H9 (cell line): ENCODE measurements around the gene EXOC5. TPM values are rescaled to one million over a fixed set of nuclear protein-coding genes. Genes with fewer than 3 reads are reported as not detected.
"Not testable (repeated sequence)": the region's sequence is repeated elsewhere in the genome, so short reads cannot be mapped to it uniquely, and the experiment has no call there.

Experiments used
- DNase-seq: peaks from one replicate; pipeline ENCODE4 v3.0.0-alpha.2; 2017
- H2AFZ ChIP-seq: one replicate; pipeline ENCODE4 v1.6.1; 2013; ENCODE audit warnings: mild to moderate bottlenecking, low read length, control low read depth, moderate library complexity
- H2AK5ac ChIP-seq: 2 replicates; pipeline ENCODE4 v1.6.1; 2013; ENCODE audit warnings: low read length, control low read depth, mixed read lengths; ENCODE audit not compliant: insufficient read length
- H2BK120ac ChIP-seq: one replicate; pipeline ENCODE4 v1.6.1; 2013; ENCODE audit warnings: low read depth, mild to moderate bottlenecking, low read length, control low read depth, inconsistent platforms; ENCODE audit not compliant: poor library complexity, severe bottlenecking
- H2BK12ac ChIP-seq: 2 replicates; pipeline ENCODE4 v1.6.1; 2013; ENCODE audit warnings: low read length, control low read depth, mixed read lengths, low read depth; ENCODE audit not compliant: insufficient read length
- H2BK15ac ChIP-seq: 2 replicates; pipeline ENCODE4 v1.6.1; 2013; ENCODE audit warnings: low read depth, low read length, control low read depth
- H2BK20ac ChIP-seq: one replicate; pipeline ENCODE4 v1.6.1; 2013; ENCODE audit warnings: low read depth, mild to moderate bottlenecking, low read length, control low read depth, inconsistent platforms; ENCODE audit not compliant: poor library complexity, severe bottlenecking
- H2BK5ac ChIP-seq: 2 replicates; pipeline ENCODE4 v1.6.1; 2013; ENCODE audit warnings: low read length, control low read depth, mixed read lengths; ENCODE audit not compliant: insufficient read length
- H3K14ac ChIP-seq: 2 replicates; pipeline ENCODE4 v1.6.1; 2013; ENCODE audit warnings: low read length, control low read depth; ENCODE audit not compliant: insufficient read depth
- H3K18ac ChIP-seq: 2 replicates; pipeline ENCODE4 v1.6.1; 2013; ENCODE audit warnings: low read depth, mild to moderate bottlenecking, mixed read lengths, low read length, control low read depth; ENCODE audit not compliant: insufficient read length
- H3K23ac ChIP-seq: 2 replicates; pipeline ENCODE4 v1.6.1; 2013; ENCODE audit warnings: low read length, control low read depth, mixed read lengths, low read depth; ENCODE audit not compliant: insufficient read length
- H3K23me2 ChIP-seq: 2 replicates; pipeline ENCODE4 v1.6.1; 2013; ENCODE audit warnings: low read depth, mild to moderate bottlenecking, mixed read lengths, low read length, control low read depth; ENCODE audit not compliant: insufficient read length, poor library complexity, severe bottlenecking
- H3K27ac ChIP-seq: 2 replicates; pipeline ENCODE4 v1.5.1; 2013; ENCODE audit warnings: low read length, control low read depth, mixed read lengths, low read depth; ENCODE audit not compliant: insufficient read length
- H3K27me3 ChIP-seq: 2 replicates; pipeline ENCODE4 v1.6.1; 2013; ENCODE audit warnings: low read length, control low read depth, inconsistent platforms; ENCODE audit not compliant: insufficient read depth
- H3K4ac ChIP-seq: 2 replicates; pipeline ENCODE4 v1.6.1; 2013; ENCODE audit warnings: low read depth, mild to moderate bottlenecking, control low read depth, inconsistent platforms, low read length, moderate library complexity
- H3K4me1 ChIP-seq: 2 replicates; pipeline ENCODE4 v1.6.1; 2013; ENCODE audit warnings: low read length, control low read depth, inconsistent platforms; ENCODE audit not compliant: insufficient read depth
- H3K4me2 ChIP-seq: 2 replicates; pipeline ENCODE4 v1.6.1; 2013; ENCODE audit warnings: low read length, control low read depth, mixed read lengths; ENCODE audit not compliant: insufficient read length, insufficient read depth
- H3K56ac ChIP-seq: 2 replicates; pipeline ENCODE4 v1.6.1; 2013; ENCODE audit warnings: low read depth, mild to moderate bottlenecking, mixed read lengths, low read length, control low read depth; ENCODE audit not compliant: insufficient read length
- H3K79me1 ChIP-seq: 2 replicates; pipeline ENCODE4 v1.6.1; 2013; ENCODE audit warnings: low read depth, mild to moderate bottlenecking, moderate library complexity, low read length, control low read depth, inconsistent platforms; ENCODE audit not compliant: insufficient read depth, poor library complexity, severe bottlenecking
- H3K79me2 ChIP-seq: 2 replicates; pipeline ENCODE4 v1.6.1; 2013; ENCODE audit warnings: low read length, control low read depth, inconsistent platforms; ENCODE audit not compliant: insufficient read depth
- H3K9ac ChIP-seq: 2 replicates; pipeline ENCODE4 v1.6.1; 2013; ENCODE audit warnings: low read length, control low read depth, mixed read lengths; ENCODE audit not compliant: insufficient read length; ENCODE audit errors: extremely low read depth
- H3K9me3 ChIP-seq: one replicate; pipeline ENCODE4 v1.6.1; 2013; ENCODE audit warnings: low read depth, low read length, inconsistent platforms; ENCODE audit not compliant: control insufficient read depth
- H3T11ph ChIP-seq: one replicate; pipeline ENCODE4 v1.6.1; 2013; ENCODE audit warnings: mild to moderate bottlenecking, low read length, control low read depth, inconsistent platforms
- H4K20me1 ChIP-seq: one replicate; pipeline ENCODE4 v1.6.1; 2013; ENCODE audit not compliant: control insufficient read depth, insufficient read length, insufficient read depth
- H4K5ac ChIP-seq: 2 replicates; pipeline ENCODE4 v1.6.1; 2013; ENCODE audit warnings: low read depth, mild to moderate bottlenecking, mixed read lengths, low read length, control low read depth; ENCODE audit not compliant: insufficient read length
- H4K8ac ChIP-seq: replicated peaks from 2 replicates; pipeline ENCODE4 v1.6.1; 2013; ENCODE audit warnings: low read length, control low read depth, mixed read lengths, low read depth; ENCODE audit not compliant: insufficient read length
- H4K91ac ChIP-seq: 2 replicates; pipeline ENCODE4 v1.6.1; 2013; ENCODE audit warnings: low read depth, mild to moderate bottlenecking, moderate library complexity, mixed read lengths, low read length, control low read depth; ENCODE audit not compliant: insufficient read length
- H3K27ac Mint-ChIP-seq, 3 experiments: 2 replicates in 2 of 3; 3 replicates in 1 of 3; pipeline ENCODE4 v1.8.0; 2020 to 2021; ENCODE audit warnings: mixed read lengths in 3 of 3, mild to moderate bottlenecking in 1 of 3, moderate library complexity in 1 of 3
- H3K27me3 Mint-ChIP-seq: 2 replicates; pipeline ENCODE4 v1.8.0; 2021; ENCODE audit warnings: low read depth, mild to moderate bottlenecking, moderate library complexity, mixed read lengths
- H3K36me3 Mint-ChIP-seq, 3 experiments: 2 replicates in 2 of 3; 3 replicates in 1 of 3; pipeline ENCODE4 v1.8.0; 2020 to 2021; ENCODE audit warnings: low read depth in 3 of 3, mixed read lengths in 3 of 3; ENCODE audit not compliant: insufficient read depth in 1 of 3
- H3K4me1 Mint-ChIP-seq, 2 experiments: 2 replicates each; pipeline ENCODE4 v1.8.0; 2020; ENCODE audit warnings: mixed read lengths in 2 of 2
- H3K4me3 Mint-ChIP-seq, 2 experiments: 2 replicates in 1 of 2; 3 replicates in 1 of 2; pipeline ENCODE4 v1.8.0; 2020 to 2021; ENCODE audit warnings: mild to moderate bottlenecking in 2 of 2, mixed read lengths in 2 of 2, moderate library complexity in 1 of 2
- H3K9me3 Mint-ChIP-seq, 2 experiments: 2 replicates in 1 of 2; 3 replicates in 1 of 2; pipeline ENCODE4 v1.8.0; 2020; ENCODE audit warnings: mild to moderate bottlenecking in 2 of 2, mixed read lengths in 2 of 2, moderate library complexity in 1 of 2
- CTCF ChIP-seq: fragments of 200-600 bp; sonication (generic); conservative IDR thresholded peaks from 3 replicates; pipeline ENCODE4 v1.8.0; 2021; ENCODE audit warnings: antibody characterized with exemption, mild to moderate bottlenecking
- WGBS: extraction: QIAGEN DNeasy Blood & Tissue Kit; methylation state at CpG from one replicate; pipeline ENCODE4 v1.1.7; 2013; ENCODE audit warnings: missing lambda C conversion rate, low lambda C conversion rate, mixed read lengths; ENCODE audit not compliant: insufficient read length; ENCODE audit errors: extremely low coverage; 5-methylcytosine and 5-hydroxymethylcytosine counted together
- total RNA-seq: library from RNA; stranded (reverse); gene quantifications from 2 replicates; pipeline ENCODE4 v1.2.1, GENCODE V29; 2021

EXOC5 gene
- total RNA-seq, 1 experiment from 2014 or later: 92.9 TPM

- no peak overlapping the region for H3K27ac Mint-ChIP-seq
- Histone ChIP-seq H3K4me1 (no peaks in the 10 kb centered on the region), H3K4me2 (no peak overlapping the region), H4K91ac (no peak overlapping the region), H2AK5ac (no peak overlapping the region), H3T11ph (no peak overlapping the region), H4K5ac (no peak overlapping the region), H2BK15ac (no peak overlapping the region), H3K23ac (no peak overlapping the region), H2BK120ac (no peak overlapping the region), H3K27me3 (no peaks in the 10 kb centered on the region), H4K8ac (no peak overlapping the region), H2AFZ (no peak overlapping the region), H3K79me1 (no peaks in the 10 kb centered on the region), H3K18ac (no peak overlapping the region), H2BK5ac (no peak overlapping the region), H3K14ac (no peak overlapping the region), H2BK12ac (no peak overlapping the region), H3K79me2 (no peaks in the 10 kb centered on the region), H2BK20ac (no peak overlapping the region), H3K56ac (no peak overlapping the region), H4K20me1 (no peaks in the 10 kb centered on the region), H3K9ac (no peak overlapping the region), H3K27ac (no peak overlapping the region), H3K23me2 (no peaks in the 10 kb centered on the region), H3K4ac (no peak overlapping the region), H3K9me3 (no peaks in the 10 kb centered on the region)
- no peak for TF ChIP-seq CTCF
- no peaks in the 10 kb centered on the region for H3K4me1 Mint-ChIP-seq
- no peaks in the 10 kb centered on the region for H3K9me3 Mint-ChIP-seq
- H3K36me3 Mint-ChIP-seq: peaks cover 2 to 40% (median 18%) of the 10 kb centered on the region in 3 experiments; a peak in 6 of 7 replicates
- no peaks in the 10 kb centered on the region for H3K27me3 Mint-ChIP-seq
- DNase-seq: no peak
- no peak overlapping the region for H3K4me3 Mint-ChIP-seq
Observed at GRCh38 chr14:57243320-57243719, 25.4 kb downstream of the EXOC5 start.

- not testable (repeated sequence) for H3K9me3 Mint-ChIP-seq, H3K9me3 ChIP-seq, H3K27me3 ChIP-seq, H2AFZ ChIP-seq, H2BK20ac ChIP-seq, DNase-seq, H3K18ac ChIP-seq, H3K23ac ChIP-seq, H3K14ac ChIP-seq, H2BK15ac ChIP-seq, H2BK120ac ChIP-seq, H4K20me1 ChIP-seq, H3K4me2 ChIP-seq, H3K9ac ChIP-seq, H3K79me1 ChIP-seq, H3T11ph ChIP-seq, H3K4me1 Mint-ChIP-seq, H2AK5ac ChIP-seq, H3K27ac Mint-ChIP-seq, H4K5ac ChIP-seq, H3K56ac ChIP-seq, H3K4ac ChIP-seq, H4K8ac ChIP-seq, H2BK5ac ChIP-seq, H3K27me3 Mint-ChIP-seq, H3K4me1 ChIP-seq, H3K4me3 Mint-ChIP-seq, H4K91ac ChIP-seq, H3K27ac ChIP-seq, H3K23me2 ChIP-seq, H3K79me2 ChIP-seq, H2BK12ac ChIP-seq
- no CpG with 5 or more reads among the region's 7 CpGs for WGBS
- H3K36me3 Mint-ChIP-seq: peaks cover 2 to 30% (median 15%) of the 10 kb centered on the region in 3 experiments; a peak in 6 of 7 replicates
Observed at GRCh38 chr14:57240115-57240514, 28.6 kb downstream of the EXOC5 start.
